HCT116 (cell line): ENCODE data around the gene ABCB1.

Source experiments
- CEBPB ChIP-seq: IDR thresholded peaks from 2 replicates; pipeline ENCODE4 v1.6.1; 2012; ENCODE audit warnings: low read depth
- ELF1 ChIP-seq: IDR thresholded peaks from 2 replicates; pipeline ENCODE4 v1.6.1; 2012; ENCODE audit warnings: low read depth, borderline replicate concordance
- EZH2 ChIP-seq: fragments of 200-600 bp; sonication (generic); IDR thresholded peaks from 2 replicates; pipeline ENCODE4 v1.6.1; 2017; ENCODE audit warnings: antibody characterized with exemption, mixed run types
- POLR2A ChIP-seq: IDR thresholded peaks from 2 replicates; pipeline ENCODE4 v1.7.0; 2011; ENCODE audit warnings: borderline replicate concordance; ENCODE audit not compliant: insufficient read depth, insufficient read length; ENCODE audit errors: extremely low read depth
- TF ChIP-seq, protein P1 (sequence below), 3 experiments: fragments of 200-600 bp in 1 of 3; sonication (generic) in 1 of 3; IDR thresholded peaks in 2 of 3; conservative IDR thresholded peaks in 1 of 3; 2 replicates each; pipeline ENCODE4 v1.5.1; 2012 to 2017; ENCODE audit warnings: low read depth in 2 of 3, low read length in 2 of 3, antibody characterized with exemption in 1 of 3, borderline replicate concordance in 1 of 3, control low read depth in 1 of 3, mild to moderate bottlenecking in 1 of 3, mixed read lengths in 1 of 3, mixed run types in 1 of 3, moderate library complexity in 1 of 3; ENCODE audit not compliant: insufficient read depth in 1 of 3

DNA sequence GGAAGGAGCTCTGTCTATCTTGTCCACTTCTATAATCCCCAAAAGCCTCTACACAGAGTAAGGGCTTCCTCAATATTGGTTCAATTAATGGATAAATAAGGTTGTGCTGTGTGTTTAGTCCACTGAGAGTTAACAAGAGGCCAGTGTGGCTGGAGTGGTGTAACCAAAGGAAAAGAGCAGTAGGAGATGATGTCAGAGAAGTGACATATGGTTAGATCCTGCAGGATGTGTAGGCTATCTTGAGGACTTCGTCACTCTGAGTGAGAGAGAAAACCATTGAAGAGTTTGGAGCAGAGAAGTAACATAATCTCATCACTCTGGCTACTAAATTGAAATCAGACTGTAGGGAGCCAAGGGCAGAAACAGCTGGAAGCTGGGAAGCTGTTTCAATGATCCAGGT is 14.5 kb upstream of the ABCB1 start:
- no peak for TF ChIP-seq CEBPB
- no peak for TF ChIP-seq ELF1
- TF ChIP-seq EZH2: no peak
- TF ChIP-seq, protein P1, sequence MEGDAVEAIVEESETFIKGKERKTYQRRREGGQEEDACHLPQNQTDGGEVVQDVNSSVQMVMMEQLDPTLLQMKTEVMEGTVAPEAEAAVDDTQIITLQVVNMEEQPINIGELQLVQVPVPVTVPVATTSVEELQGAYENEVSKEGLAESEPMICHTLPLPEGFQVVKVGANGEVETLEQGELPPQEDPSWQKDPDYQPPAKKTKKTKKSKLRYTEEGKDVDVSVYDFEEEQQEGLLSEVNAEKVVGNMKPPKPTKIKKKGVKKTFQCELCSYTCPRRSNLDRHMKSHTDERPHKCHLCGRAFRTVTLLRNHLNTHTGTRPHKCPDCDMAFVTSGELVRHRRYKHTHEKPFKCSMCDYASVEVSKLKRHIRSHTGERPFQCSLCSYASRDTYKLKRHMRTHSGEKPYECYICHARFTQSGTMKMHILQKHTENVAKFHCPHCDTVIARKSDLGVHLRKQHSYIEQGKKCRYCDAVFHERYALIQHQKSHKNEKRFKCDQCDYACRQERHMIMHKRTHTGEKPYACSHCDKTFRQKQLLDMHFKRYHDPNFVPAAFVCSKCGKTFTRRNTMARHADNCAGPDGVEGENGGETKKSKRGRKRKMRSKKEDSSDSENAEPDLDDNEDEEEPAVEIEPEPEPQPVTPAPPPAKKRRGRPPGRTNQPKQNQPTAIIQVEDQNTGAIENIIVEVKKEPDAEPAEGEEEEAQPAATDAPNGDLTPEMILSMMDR (IDR thresholded peaks at IDR 0.05 in 2 of 3, conservative IDR thresholded peaks at IDR 0.05 in 1 of 3; ENCODE audit: borderline replicate concordance in 1 of 3, insufficient read depth in 1 of 3, low read depth in 2 of 3, low read length in 2 of 3): no peak
- TF ChIP-seq POLR2A: no peak
